Panc1 (cell line): ENCODE data around the gene DLG4.

Source experiments
- POLR2AphosphoS5 ChIP-seq: IDR thresholded peaks from 2 replicates; pipeline ENCODE4 v1.6.1; 2012; ENCODE audit warnings: mild to moderate bottlenecking, low read depth, low read length, moderate library complexity
- REST ChIP-seq, 2 experiments: IDR thresholded peaks; 2 replicates each; pipeline ENCODE4 v1.6.1; 2011 to 2012; ENCODE audit warnings: low read depth in 2 of 2, control low read depth in 1 of 2, low read length in 1 of 2, mild to moderate bottlenecking in 1 of 2, moderate library complexity in 1 of 2; ENCODE audit not compliant: insufficient read depth in 1 of 2
- SIN3A ChIP-seq: IDR thresholded peaks from 2 replicates; pipeline ENCODE4 v1.6.1; 2012; ENCODE audit warnings: low read depth, mild to moderate bottlenecking, low read length, moderate library complexity, borderline replicate concordance; ENCODE audit not compliant: insufficient read depth
- TCF7L2 ChIP-seq: IDR thresholded peaks from 2 replicates; pipeline ENCODE4 v1.6.1; 2011; ENCODE audit warnings: mild to moderate bottlenecking, low read depth, low read length, inconsistent platforms
- TF ChIP-seq, protein P1 (sequence below): fragments of 450-650 bp; IDR thresholded peaks from 2 replicates; pipeline ENCODE4 v1.5.1; 2017; ENCODE audit warnings: mild to moderate bottlenecking

- TF ChIP-seq, protein P1, sequence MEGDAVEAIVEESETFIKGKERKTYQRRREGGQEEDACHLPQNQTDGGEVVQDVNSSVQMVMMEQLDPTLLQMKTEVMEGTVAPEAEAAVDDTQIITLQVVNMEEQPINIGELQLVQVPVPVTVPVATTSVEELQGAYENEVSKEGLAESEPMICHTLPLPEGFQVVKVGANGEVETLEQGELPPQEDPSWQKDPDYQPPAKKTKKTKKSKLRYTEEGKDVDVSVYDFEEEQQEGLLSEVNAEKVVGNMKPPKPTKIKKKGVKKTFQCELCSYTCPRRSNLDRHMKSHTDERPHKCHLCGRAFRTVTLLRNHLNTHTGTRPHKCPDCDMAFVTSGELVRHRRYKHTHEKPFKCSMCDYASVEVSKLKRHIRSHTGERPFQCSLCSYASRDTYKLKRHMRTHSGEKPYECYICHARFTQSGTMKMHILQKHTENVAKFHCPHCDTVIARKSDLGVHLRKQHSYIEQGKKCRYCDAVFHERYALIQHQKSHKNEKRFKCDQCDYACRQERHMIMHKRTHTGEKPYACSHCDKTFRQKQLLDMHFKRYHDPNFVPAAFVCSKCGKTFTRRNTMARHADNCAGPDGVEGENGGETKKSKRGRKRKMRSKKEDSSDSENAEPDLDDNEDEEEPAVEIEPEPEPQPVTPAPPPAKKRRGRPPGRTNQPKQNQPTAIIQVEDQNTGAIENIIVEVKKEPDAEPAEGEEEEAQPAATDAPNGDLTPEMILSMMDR, result no peak
- TF ChIP-seq SIN3A (no peak), TCF7L2 (no peak), REST (IDR thresholded peaks at IDR 0.05; ENCODE audit: insufficient read depth in 1 of 2, low read depth in 2 of 2, low read length in 1 of 2) (no peak), POLR2AphosphoS5 (no peak)
Observed at GRCh38 chr17:7237266-7237760, 17.7 kb upstream of the DLG4 start.
